RWPE1 (cell line): Measurements from ENCODE around the gene POC1B.

Experiments used
- CTCF ChIA-PET: fragments of 350-600 bp; sonication (Branson Sonifier 250); formaldehyde crosslinking; extraction: SDS; loops from one replicate; lab custom pipeline; 2021; lab: Yijun Ruan, JAX
- POLR2A ChIA-PET: fragments of 400-600 bp; formaldehyde crosslinking; extraction: SDS; loops from one replicate; lab custom pipeline; 2020; ENCODE audit warnings: antibody characterized with exemption; ENCODE audit not compliant: low non-redundant PET; lab: Yijun Ruan, JAX
- DNase-seq: peaks from one replicate; pipeline ENCODE4 v3.0.0; 2012; ENCODE audit warnings: low spot score
- H3K27ac ChIP-seq: fragments of 450-650 bp; 2 replicates; pipeline ENCODE4 v1.5.1; 2017
- CTCF ChIP-seq: fragments of 450-650 bp; conservative IDR thresholded peaks from 2 replicates; pipeline ENCODE4 v1.5.1; 2017; ENCODE audit warnings: low read depth, mild to moderate bottlenecking

The POC1B gene

DNA sequence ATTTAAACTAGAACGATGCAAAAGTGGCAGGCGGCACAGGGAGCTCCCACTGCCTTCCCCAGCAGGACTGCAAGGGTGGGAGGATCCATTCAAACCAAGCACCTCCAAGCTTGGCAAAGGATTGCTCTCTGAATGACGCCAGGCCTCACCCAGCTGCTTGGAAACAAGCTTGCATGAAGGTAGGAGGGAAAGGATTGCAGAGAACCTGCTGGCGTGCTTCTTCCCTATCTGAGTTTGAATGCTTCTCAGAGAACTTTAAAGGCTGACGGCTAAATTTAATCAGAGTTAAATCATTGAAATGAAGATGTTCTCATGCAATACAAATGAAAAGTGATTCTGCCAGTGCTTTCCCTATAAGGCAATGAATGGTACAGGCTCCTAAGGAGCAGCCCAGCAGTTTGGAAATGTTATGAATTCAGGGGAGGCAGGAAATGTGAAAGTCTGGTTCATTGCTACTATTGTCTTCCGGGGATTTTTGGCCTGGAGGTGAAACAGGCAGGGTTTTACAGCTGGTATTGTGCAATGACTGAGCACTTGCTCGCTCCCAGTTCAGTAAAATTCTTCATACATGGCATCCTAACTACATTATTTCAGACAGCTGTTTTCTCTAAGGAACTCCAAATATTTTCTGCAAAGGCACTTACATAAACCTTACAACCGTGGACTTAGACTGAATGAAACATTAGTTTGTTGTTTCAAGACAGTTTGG is 141.6 kb downstream of the POC1B start:
- H3K27ac ChIP-seq = peak overlapping the region; percentile 94
- POLR2A ChIA-PET = no interaction called here
- DNase-seq = peak; percentile 57

GRCh38 chr12:89383235-89384049 is 142.4 kb downstream of the POC1B start:
- CTCF ChIA-PET = interaction anchor here (0.6 kb wide), 1 partner anchor 72 kb away, joined by 4 read pairs; no protein-coding TSS in a partner anchor
- POLR2A ChIA-PET = no interaction called here
- DNase-seq = no peak
- no peak for TF ChIP-seq CTCF
- peak overlapping the region; percentile 94 for H3K27ac ChIP-seq

More for the DNA sequence above, 141.6 kb downstream of the POC1B start:
- TF ChIP-seq CTCF = no peak
- CTCF ChIA-PET = interaction anchor here (0.6 kb wide), 1 partner anchor 25 kb away, joined by 3 read pairs; no protein-coding TSS in a partner anchor

- no peak overlapping the region for H3K27ac ChIP-seq
- CTCF ChIA-PET = interaction anchor here (0.6 kb wide), 1 partner anchor 71 kb away, joined by 4 read pairs; no protein-coding TSS in a partner anchor
- DNase-seq = no peak
- POLR2A ChIA-PET = no interaction called here
- TF ChIP-seq CTCF = no peak
Observed at GRCh38 chr12:89382328-89382727, 143.5 kb downstream of the POC1B start.

DNA sequence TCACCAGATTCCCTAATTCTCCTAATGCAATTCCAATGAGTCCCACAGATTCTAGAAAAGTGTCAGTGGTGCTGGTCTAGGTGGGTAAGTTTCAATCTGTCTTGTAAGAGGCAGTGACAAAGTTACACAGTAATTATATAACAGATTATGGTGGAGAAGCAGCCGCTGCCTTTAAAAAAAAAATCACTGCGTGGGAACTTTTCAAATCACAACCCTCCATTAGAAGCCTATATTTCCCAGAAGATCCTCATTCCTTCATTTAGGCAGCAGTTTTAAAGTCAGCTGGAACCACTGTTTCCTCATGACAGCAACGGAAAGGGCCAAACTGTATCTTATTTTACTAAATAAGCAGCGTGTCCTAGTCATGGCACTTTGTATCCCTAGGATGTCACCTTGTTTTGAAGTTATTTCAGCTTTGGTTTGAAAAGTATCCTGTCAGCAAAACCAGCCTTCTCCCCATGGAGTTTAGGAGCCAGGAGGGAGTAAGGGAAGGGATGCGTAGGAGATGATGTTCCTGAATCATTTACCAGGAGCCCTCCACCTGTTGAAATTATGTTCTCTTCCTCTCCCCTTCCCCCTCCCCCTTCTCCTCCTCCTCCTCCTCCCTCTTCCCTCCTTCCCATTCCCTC is 145.9 kb downstream of the POC1B start:
- POLR2A ChIA-PET = no interaction called here

GRCh38 chr12:89379148-89379838 is 146.6 kb downstream of the POC1B start:
- DNase-seq = no peak
- ChIA-PET CTCF (interaction anchor here (0.6 kb wide), 1 partner anchor 94 kb away, joined by 3 read pairs; no protein-coding TSS in a partner anchor), POLR2A (no interaction called here)
- no peak overlapping the region for H3K27ac ChIP-seq
- TF ChIP-seq CTCF = no peak

More for the DNA sequence above, 145.9 kb downstream of the POC1B start:
- H3K27ac ChIP-seq = no peak overlapping the region
- CTCF ChIA-PET = interaction anchor here (0.6 kb wide), 1 partner anchor 93 kb away, joined by 3 read pairs; no protein-coding TSS in a partner anchor
- no peak for TF ChIP-seq CTCF
- no peak for DNase-seq
